Measurements from ENCODE around the gene ZC3H7B.

GRCh38 chr22:41257696-41258095, 43.6 kb upstream of the ZC3H7B start:
- TF ChIP-seq, protein P1, sequence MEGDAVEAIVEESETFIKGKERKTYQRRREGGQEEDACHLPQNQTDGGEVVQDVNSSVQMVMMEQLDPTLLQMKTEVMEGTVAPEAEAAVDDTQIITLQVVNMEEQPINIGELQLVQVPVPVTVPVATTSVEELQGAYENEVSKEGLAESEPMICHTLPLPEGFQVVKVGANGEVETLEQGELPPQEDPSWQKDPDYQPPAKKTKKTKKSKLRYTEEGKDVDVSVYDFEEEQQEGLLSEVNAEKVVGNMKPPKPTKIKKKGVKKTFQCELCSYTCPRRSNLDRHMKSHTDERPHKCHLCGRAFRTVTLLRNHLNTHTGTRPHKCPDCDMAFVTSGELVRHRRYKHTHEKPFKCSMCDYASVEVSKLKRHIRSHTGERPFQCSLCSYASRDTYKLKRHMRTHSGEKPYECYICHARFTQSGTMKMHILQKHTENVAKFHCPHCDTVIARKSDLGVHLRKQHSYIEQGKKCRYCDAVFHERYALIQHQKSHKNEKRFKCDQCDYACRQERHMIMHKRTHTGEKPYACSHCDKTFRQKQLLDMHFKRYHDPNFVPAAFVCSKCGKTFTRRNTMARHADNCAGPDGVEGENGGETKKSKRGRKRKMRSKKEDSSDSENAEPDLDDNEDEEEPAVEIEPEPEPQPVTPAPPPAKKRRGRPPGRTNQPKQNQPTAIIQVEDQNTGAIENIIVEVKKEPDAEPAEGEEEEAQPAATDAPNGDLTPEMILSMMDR (IDR thresholded peaks at IDR 0.05; ENCODE audit: insufficient read depth, low read depth, low read length), result no peak
- no peak for TF ChIP-seq EZH2 (IDR thresholded peaks at IDR 0.05; ENCODE audit: insufficient read depth, low read length)
